LoVo (cell line): Measurements from ENCODE around the gene GSTM5.
"Not testable (repeated sequence)": the region's sequence is repeated elsewhere in the genome, so short reads cannot be mapped to it uniquely, and the experiment has no call there.

Experiments
- DNase-seq: peaks from one replicate; pipeline ENCODE4 v3.0.0-alpha.2; 2016; ENCODE audit warnings: low spot score

The GSTM5 gene

GRCh38 chr1:109697066-109697465 is 15.0 kb upstream of the GSTM5 start:
- DNase-seq = no peak

- not testable (repeated sequence) for DNase-seq
Observed at GRCh38 chr1:109697861-109698260, 14.2 kb upstream of the GSTM5 start.

DNA sequence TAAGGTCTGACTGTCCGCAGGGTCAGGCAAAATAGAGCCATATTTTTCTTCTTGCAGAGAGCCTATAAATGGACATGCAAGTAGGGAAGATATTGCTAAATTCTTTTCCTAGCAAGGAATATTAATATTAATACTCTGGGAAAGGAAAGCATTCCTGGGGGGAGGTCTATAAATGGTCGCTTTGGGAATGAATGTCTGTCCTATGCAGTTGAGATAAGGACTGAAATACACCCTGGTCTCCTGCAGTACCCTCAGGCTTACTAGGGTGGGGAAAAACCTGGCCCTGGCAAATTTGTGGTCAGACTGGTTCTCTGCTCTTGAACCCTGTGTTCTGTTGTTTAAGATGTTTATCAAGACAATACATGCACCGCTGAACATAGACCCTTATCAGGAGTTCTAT is 9.1 kb upstream of the GSTM5 start:
- DNase-seq = not testable (repeated sequence)

GRCh38 chr1:109704173-109704572 is 7.9 kb upstream of the GSTM5 start:
- DNase-seq = no peak

DNA sequence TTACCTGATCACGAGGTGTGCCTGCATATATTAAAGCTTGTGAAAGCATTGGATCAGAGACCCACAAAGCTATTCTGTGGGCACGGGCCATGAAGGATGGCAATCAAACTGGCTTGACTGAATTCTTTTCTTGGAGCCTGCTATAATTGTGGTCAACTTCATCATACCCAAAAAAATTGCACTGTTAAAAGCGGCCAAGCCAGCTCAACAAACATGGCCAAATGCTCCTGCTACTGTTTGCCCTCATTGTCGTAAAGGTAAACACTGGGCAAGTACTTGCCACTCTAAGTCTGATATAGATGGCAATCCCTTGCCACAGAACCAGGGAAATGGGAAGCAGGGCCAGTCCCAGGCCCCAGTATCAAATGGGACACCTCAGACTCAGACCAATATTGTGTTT is 6.6 kb upstream of the GSTM5 start:
- DNase-seq = no peak

GRCh38 chr1:109708949-109709348 is 3.1 kb upstream of the GSTM5 start:
- DNase-seq = not testable (repeated sequence)

- DNase-seq = not testable (repeated sequence)
Observed at GRCh38 chr1:109709822-109710221, 2.2 kb upstream of the GSTM5 start.

- DNase-seq = no peak
Observed at GRCh38 chr1:109712321-109712864, 342 bp downstream of the GSTM5 start.

GRCh38 chr1:109713636-109714035 is 1.6 kb downstream of the GSTM5 start:
- DNase-seq = no peak

GRCh38 chr1:109714661-109715372 is 2.8 kb downstream of the GSTM5 start:
- DNase-seq = no peak

DNA sequence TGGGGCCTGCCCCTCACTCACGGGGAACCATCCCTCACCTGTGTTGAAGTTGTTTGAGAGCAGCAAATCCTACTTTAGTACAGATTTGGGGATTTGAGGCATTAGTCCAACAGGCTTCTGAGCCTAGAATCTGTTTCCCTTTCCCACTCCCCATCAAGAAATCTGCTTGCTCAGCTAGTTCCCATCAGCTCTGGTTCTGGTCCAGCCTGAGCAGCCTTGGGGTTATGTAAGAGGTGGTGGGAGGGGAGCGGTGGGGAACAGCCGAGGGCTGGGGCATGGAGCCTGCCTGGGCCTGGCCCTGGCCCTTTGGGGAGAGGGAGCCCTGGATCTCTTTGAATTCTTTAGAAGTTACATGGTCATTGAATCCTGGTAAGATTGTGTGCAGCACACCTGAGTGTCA is 4.1 kb downstream of the GSTM5 start:
- DNase-seq = no peak

GRCh38 chr1:109716570-109717090 is 4.6 kb downstream of the GSTM5 start:
- DNase-seq = no peak

DNA sequence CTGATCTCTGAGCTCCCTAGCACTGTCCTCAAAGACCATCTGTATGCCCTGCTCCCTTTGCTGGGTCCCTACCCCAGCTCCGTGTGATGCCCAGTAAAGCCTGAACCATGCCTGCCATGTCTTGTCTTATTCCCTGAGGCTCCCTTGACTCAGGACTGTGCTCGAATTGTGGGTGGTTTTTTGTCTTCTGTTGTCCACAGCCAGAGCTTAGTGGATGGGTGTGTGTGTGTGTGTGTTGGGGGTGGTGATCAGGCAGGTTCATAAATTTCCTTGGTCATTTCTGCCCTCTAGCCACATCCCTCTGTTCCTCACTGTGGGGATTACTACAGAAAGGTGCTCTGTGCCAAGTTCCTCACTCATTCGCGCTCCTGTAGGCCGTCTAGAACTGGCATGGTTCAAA is 5.7 kb downstream of the GSTM5 start:
- DNase-seq = no peak

DNA sequence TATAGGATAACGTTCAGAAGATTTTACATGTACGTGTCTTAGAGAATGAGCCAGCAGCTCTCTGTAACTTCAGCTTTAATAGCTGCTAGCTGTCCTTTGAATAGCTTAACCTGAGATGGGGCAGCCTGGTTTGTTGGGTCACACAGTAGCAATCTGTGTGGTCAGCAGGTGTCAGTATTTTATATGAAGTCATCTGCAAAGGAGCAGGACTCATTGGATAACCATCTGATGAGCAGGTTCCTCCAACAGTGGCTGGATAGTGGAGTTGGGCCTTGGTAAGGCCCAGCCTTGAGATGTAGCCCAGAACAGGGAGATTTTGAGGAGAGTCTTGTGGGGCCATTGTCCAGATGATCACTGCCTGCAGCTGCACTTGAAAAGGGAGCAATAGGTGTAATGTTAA is 6.4 kb downstream of the GSTM5 start:
- peak; percentile 40 for DNase-seq

- no peak for DNase-seq
Observed at GRCh38 chr1:109719337-109719837, 7.3 kb downstream of the GSTM5 start.

DNA sequence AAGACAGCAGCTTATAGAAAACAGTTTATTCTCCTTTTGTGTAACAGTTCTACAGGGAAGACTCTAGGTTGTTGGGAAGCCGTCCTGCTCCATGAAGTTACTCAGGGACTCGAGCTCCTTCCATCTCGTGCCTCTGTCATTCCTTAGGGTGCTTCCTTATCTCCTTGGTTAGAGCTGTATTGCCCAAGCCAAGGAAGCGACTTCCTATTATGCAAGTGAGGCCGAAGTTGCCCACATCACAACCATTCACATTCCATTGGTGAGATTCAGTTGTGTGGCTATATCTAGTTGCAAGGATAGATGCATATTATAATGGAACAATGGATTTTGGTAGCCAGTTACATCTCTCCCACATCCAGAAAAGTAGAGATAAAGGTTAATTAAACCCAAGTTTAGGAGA is 9.0 kb downstream of the GSTM5 start:
- no peak for DNase-seq

DNA sequence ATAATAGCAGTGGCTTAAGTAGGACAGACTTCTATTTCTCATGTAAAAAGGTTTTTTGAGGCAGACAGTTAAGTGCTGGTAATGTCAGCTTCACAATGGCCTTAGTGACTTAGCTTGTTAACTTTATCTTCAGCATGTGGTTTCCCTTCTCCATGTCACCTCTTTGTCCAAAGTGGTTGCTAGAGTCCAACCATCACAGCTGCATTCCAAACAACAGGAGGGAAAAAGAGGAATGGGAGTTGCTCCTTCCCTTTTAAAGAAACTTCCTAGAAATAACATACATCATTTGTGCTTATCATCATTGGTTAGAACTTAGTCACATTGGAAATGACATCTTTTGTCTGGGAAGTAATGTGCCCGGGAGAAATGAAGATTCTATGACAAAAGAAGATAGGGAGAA is 9.9 kb downstream of the GSTM5 start:
- no peak for DNase-seq

- no peak for DNase-seq
Observed at GRCh38 chr1:109722908-109723691, 11.0 kb downstream of the GSTM5 start.

GRCh38 chr1:109724933-109725332 is 12.9 kb downstream of the GSTM5 start:
- DNase-seq = no peak

DNA sequence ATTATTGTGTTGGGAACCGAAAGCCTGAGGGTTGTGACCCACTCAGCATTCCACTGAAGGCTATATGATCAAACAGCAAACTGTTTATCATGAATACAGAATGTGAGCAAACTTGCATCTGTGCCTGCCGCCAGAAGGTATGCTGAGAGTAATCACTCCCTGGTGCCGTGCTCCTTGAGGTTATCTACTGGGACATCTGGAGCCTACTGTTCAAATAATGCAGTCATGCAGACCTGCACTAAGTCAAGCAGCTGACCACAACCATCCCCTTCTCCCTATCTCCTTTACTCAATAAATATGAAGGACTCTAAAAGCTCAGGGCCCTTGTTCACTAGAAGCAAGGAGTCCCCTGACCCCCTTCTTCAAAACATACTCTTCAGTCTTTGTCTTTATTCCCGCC is 13.5 kb downstream of the GSTM5 start:
- no peak for DNase-seq

DNA sequence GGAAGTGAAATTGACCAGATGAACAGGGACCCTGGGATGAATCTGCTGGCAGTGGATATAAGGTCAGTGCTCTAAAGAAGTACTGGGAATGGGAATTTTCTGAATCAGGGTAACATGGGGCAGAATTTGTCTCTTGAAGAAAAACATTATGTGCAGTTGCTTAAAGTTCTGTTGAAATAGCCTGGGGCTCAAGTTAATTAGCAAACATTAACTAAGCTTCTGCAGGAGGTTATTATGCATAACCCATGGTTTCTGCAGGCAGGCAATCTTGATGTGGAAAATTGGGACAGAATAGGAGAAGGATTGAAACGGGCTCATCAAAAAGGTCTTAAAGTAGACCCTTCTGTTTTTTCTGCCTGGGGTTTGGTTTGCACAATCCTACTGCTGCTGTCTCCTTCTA is 14.0 kb downstream of the GSTM5 start:
- no peak for DNase-seq

DNA sequence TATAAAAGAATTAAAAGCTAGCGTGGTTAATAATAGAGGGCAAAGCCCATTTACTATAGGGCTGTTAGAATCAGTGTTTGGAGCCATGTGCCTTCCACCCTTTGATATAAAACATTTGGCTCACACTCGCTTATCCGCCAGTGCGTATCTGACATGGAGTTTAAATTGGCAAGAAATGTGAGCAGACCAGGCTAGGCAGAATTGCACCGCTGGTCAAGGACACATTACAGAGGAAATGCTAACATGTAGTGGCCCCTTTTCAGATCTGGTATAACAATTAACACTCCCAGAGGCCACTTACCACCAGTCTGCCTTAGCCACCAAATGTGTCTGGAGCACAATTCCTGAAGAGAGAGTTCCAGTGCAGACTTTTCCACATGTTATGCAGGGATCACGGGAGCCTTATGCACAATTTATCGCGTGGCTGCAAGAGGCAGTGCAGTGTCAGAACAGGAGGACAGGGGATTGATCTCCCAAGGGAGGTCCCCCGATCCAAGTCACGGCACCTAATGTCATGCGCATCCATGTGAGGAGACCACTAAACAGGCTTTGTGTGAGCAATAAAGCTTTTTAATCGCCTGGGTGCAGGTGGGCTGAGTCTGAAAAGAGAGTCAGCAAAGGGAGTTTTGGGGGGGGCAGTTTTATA is 14.8 kb downstream of the GSTM5 start:
- no peak for DNase-seq
